Raji (cell line): ENCODE results near the gene ADGRA3.

ENCODE experiments used
- POLR2A ChIP-seq: IDR thresholded peaks from 2 replicates; pipeline ENCODE4 v1.6.1; 2011; ENCODE audit warnings: low read depth, low read length, control low read depth; ENCODE audit not compliant: insufficient read depth

ADGRA3 gene

GRCh38 chr4:22500128-22500611 is 15.7 kb downstream of the ADGRA3 start:
- TF ChIP-seq POLR2A: no peak

GRCh38 chr4:22498866-22499265 is 17.0 kb downstream of the ADGRA3 start:
- no peak for TF ChIP-seq POLR2A

GRCh38 chr4:22496165-22496813 is 19.6 kb downstream of the ADGRA3 start:
- no peak for TF ChIP-seq POLR2A

- TF ChIP-seq POLR2A: no peak
Observed at GRCh38 chr4:22493523-22493922, 22.3 kb downstream of the ADGRA3 start.

- TF ChIP-seq POLR2A: no peak
Observed at GRCh38 chr4:22492987-22493386, 22.9 kb downstream of the ADGRA3 start.

- TF ChIP-seq POLR2A: no peak
Observed at GRCh38 chr4:22491939-22492338, 23.9 kb downstream of the ADGRA3 start.

GRCh38 chr4:22490718-22491315 is 25.0 kb downstream of the ADGRA3 start:
- no peak for TF ChIP-seq POLR2A

GRCh38 chr4:22488106-22488505 is 27.8 kb downstream of the ADGRA3 start:
- no peak for TF ChIP-seq POLR2A

- no peak for TF ChIP-seq POLR2A
Observed at GRCh38 chr4:22487328-22487727, 28.5 kb downstream of the ADGRA3 start.

- no peak for TF ChIP-seq POLR2A
Observed at GRCh38 chr4:22486276-22486675, 29.6 kb downstream of the ADGRA3 start.

GRCh38 chr4:22485737-22486136 is 30.1 kb downstream of the ADGRA3 start:
- TF ChIP-seq POLR2A: no peak

- TF ChIP-seq POLR2A: no peak
Observed at GRCh38 chr4:22483551-22483981, 32.3 kb downstream of the ADGRA3 start.

- no peak for TF ChIP-seq POLR2A
Observed at GRCh38 chr4:22482250-22483127, 33.4 kb downstream of the ADGRA3 start.

- TF ChIP-seq POLR2A: no peak
Observed at GRCh38 chr4:22480675-22481327, 35.1 kb downstream of the ADGRA3 start.

GRCh38 chr4:22478426-22478825 is 37.4 kb downstream of the ADGRA3 start:
- TF ChIP-seq POLR2A: no peak
